Fibroblast of lung (primary cell): ENCODE data around the gene A2M. TPM values are rescaled to one million over a fixed set of nuclear protein-coding genes. Genes with fewer than 3 reads are reported as not detected.
A peak's percentile ranks its signal among the peaks of the same experiment; 100 is the strongest.

Experiments used
- DNase-seq, 2 donors: peaks; one replicate each; pipeline versions ENCODE4 v3.0.0 to v3.0.0-alpha.2; 2010; ENCODE audit warnings: low read depth in 2 of 2
- H2AFZ ChIP-seq: 2 replicates; pipeline ENCODE4 v1.5.1; 2012; ENCODE audit warnings: low read length, control low read depth, inconsistent platforms
- H3K27ac ChIP-seq: 2 replicates; pipeline ENCODE4 v1.5.1; 2011; ENCODE audit warnings: low read length, control low read depth; ENCODE audit not compliant: insufficient read depth
- H3K27me3 ChIP-seq: 2 replicates; pipeline ENCODE4 v1.5.1; 2011; ENCODE audit warnings: mild to moderate bottlenecking, low read length; ENCODE audit not compliant: control insufficient read depth, insufficient read depth
- H3K36me3 ChIP-seq: 2 replicates; pipeline ENCODE4 v1.5.1; 2011; ENCODE audit warnings: low read length; ENCODE audit not compliant: control insufficient read depth, insufficient read depth
- H3K4me1 ChIP-seq: 2 replicates; pipeline ENCODE4 v1.5.1; 2011; ENCODE audit warnings: low read length; ENCODE audit not compliant: control insufficient read depth, insufficient read depth; ENCODE audit errors: extremely low read depth
- H3K4me2 ChIP-seq: 2 replicates; pipeline ENCODE4 v1.5.1; 2011; ENCODE audit warnings: low read length, control low read depth; ENCODE audit not compliant: insufficient read depth; ENCODE audit errors: extremely low read depth
- H3K4me3 ChIP-seq, 4 experiments: fragments of 200-600 bp in 1 of 4; sonication (generic) in 1 of 4; replicated peaks in 1 of 4; 2 replicates each; pipeline ENCODE4 v1.5.1; 2011 to 2016; ENCODE audit warnings: low read length in 4 of 4, low read depth in 3 of 4, mild to moderate bottlenecking in 3 of 4, control low read depth in 2 of 4, inconsistent platforms in 1 of 4, mixed read lengths in 1 of 4; ENCODE audit not compliant: insufficient read depth in 1 of 4; ENCODE audit errors: control extremely low read depth in 1 of 4
- H3K79me2 ChIP-seq: 2 replicates; pipeline ENCODE4 v1.5.1; 2012; ENCODE audit warnings: mild to moderate bottlenecking, low read length, inconsistent platforms; ENCODE audit not compliant: control insufficient read depth, insufficient read depth
- H3K9ac ChIP-seq: 2 replicates; pipeline ENCODE4 v1.5.1; 2011; ENCODE audit warnings: mild to moderate bottlenecking, low read length, control low read depth; ENCODE audit not compliant: insufficient read depth
- H3K9me3 ChIP-seq: 2 replicates; pipeline ENCODE4 v1.5.1; 2012; ENCODE audit warnings: low read depth, low read length; ENCODE audit not compliant: control insufficient read depth, insufficient read depth
- H4K20me1 ChIP-seq: 2 replicates; pipeline ENCODE4 v1.5.1; 2011; ENCODE audit warnings: low read length; ENCODE audit not compliant: control insufficient read depth, insufficient read depth; ENCODE audit errors: extremely low read depth
- EZH2 ChIP-seq: IDR thresholded peaks from 2 replicates; pipeline ENCODE4 v1.5.1; 2012; ENCODE audit warnings: low read length, control low read depth, mild to moderate bottlenecking; ENCODE audit errors: missing control alignments
- polyA plus RNA-seq, 2 donors: library from polyadenylated mRNA; depleted of rRNA in 1 of 2; stranded (reverse) in 1 of 2; unstranded in 1 of 2; fragments of >200 nt; gene quantifications; 2 replicates each; pipeline ENCODE4 v1.2.1, GENCODE V29; 2011 to 2012; ENCODE audit warnings: missing spikeins in 1 of 2
- total RNA-seq: library from RNA; depleted of rRNA; stranded (reverse); fragments of >200 nt; gene quantifications from 2 replicates; pipeline ENCODE4 v1.2.1, GENCODE V29; 2014
- TF ChIP-seq, protein P1 (sequence below), 2 donors: IDR thresholded peaks in 1 of 2; conservative IDR thresholded peaks in 1 of 2; 1 replicate in 1 of 2; 2 replicates in 1 of 2; pipeline ENCODE4 v1.5.1; 2011 to 2012; ENCODE audit warnings: low read length in 2 of 2, control low read depth in 1 of 2, inconsistent platforms in 1 of 2, low read depth in 1 of 2, mild to moderate bottlenecking in 1 of 2

Gene A2M
- total and polyA plus RNA-seq, 2 donors (not counting 1 experiment from before 2014, with no cell fraction given): 95.0 to 300 TPM

DNA sequence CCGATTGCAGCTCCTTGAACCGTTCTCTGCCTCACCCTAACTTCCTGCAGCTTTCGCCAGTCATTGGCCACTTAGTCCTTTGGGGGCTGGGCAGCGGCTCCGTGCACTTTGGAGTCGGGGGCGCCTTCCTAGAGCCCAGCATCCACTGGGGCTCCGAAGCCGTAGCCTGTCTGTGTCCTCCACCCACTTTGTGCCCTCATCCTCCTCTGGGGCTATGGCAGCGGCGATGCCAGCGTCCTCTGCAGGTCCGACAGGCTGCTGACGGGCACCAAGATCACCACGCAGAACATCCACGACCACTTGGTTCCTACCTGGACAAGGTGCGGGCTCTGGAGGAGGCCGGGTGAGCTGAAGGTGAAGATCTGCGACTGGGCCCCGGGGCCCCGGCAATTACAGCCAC lies 11.8 kb upstream of the A2M start:
- Histone ChIP-seq H3K4me2 (no peak overlapping the region), H3K36me3 (no peaks in the 10 kb centered on the region), H3K9ac (no peak overlapping the region), H3K4me1 (no peaks in the 10 kb centered on the region), H2AFZ (no peak overlapping the region), H3K27me3 (no peaks in the 10 kb centered on the region), H3K4me3 (no peak overlapping the region), H3K27ac (no peak overlapping the region), H4K20me1 (no peaks in the 10 kb centered on the region), H3K9me3 (no peaks in the 10 kb centered on the region), H3K79me2 (no peaks in the 10 kb centered on the region)
- no peak for DNase-seq
- TF ChIP-seq, protein P1, sequence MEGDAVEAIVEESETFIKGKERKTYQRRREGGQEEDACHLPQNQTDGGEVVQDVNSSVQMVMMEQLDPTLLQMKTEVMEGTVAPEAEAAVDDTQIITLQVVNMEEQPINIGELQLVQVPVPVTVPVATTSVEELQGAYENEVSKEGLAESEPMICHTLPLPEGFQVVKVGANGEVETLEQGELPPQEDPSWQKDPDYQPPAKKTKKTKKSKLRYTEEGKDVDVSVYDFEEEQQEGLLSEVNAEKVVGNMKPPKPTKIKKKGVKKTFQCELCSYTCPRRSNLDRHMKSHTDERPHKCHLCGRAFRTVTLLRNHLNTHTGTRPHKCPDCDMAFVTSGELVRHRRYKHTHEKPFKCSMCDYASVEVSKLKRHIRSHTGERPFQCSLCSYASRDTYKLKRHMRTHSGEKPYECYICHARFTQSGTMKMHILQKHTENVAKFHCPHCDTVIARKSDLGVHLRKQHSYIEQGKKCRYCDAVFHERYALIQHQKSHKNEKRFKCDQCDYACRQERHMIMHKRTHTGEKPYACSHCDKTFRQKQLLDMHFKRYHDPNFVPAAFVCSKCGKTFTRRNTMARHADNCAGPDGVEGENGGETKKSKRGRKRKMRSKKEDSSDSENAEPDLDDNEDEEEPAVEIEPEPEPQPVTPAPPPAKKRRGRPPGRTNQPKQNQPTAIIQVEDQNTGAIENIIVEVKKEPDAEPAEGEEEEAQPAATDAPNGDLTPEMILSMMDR (conservative IDR thresholded peaks at IDR 0.05 in 1 of 2, IDR thresholded peaks at IDR 0.05 in 1 of 2; ENCODE audit: low read depth in 1 of 2, low read length in 2 of 2): no peak
- no peak for TF ChIP-seq EZH2

DNA sequence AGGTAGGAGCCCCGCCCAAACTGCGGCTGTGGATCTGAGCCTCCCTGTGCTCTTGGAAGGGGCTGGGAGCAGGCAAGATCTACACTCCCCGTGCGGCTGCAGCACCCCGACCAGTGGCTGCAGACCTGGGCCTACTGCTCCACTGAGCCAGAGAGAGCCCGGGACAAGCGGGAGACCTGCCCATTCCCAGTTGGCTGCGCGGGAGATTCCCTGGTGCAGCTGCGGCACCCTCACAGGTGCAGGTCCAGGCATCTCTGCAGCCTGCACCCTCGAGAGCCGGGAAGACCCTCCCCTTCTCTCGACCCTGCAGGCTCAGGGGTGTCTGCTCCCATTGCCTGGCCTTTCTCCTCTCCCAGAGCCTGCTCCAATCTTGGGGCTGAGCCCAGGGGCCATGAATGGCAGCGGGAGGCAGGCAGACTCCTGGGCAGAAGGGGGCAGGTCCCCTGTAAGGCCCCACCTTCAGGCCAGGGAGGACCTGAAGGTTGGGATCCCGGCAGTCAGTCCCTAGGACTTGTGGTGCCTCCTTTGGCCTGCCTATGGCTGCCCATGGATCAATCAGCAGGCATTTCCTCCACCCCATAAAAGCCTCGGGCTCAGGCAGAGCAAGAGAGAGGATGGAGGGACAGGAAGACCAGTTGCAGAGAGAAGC lies 8.8 kb upstream of the A2M start:
- no peaks in the 10 kb centered on the region for H3K9me3 ChIP-seq
- H3K9ac ChIP-seq: no peak overlapping the region
- no peaks in the 10 kb centered on the region for H3K4me1 ChIP-seq
- H3K4me3 ChIP-seq: peak overlapping the region in 3 of 4 experiments; percentile 0 to 39 (median 19)
- no peaks in the 10 kb centered on the region for H3K36me3 ChIP-seq
- no peak for DNase-seq
- H3K27ac ChIP-seq: no peak overlapping the region
- no peaks in the 10 kb centered on the region for H4K20me1 ChIP-seq
- TF ChIP-seq, protein P1 (conservative IDR thresholded peaks at IDR 0.05 in 1 of 2, IDR thresholded peaks at IDR 0.05 in 1 of 2; ENCODE audit: low read depth in 1 of 2, low read length in 2 of 2): no peak
- TF ChIP-seq EZH2: no peak
- peak overlapping the region; percentile 73 for H2AFZ ChIP-seq
- H3K4me2 ChIP-seq: peak overlapping the region; percentile 72
- no peaks in the 10 kb centered on the region for H3K27me3 ChIP-seq
- H3K79me2 ChIP-seq: no peaks in the 10 kb centered on the region

DNA sequence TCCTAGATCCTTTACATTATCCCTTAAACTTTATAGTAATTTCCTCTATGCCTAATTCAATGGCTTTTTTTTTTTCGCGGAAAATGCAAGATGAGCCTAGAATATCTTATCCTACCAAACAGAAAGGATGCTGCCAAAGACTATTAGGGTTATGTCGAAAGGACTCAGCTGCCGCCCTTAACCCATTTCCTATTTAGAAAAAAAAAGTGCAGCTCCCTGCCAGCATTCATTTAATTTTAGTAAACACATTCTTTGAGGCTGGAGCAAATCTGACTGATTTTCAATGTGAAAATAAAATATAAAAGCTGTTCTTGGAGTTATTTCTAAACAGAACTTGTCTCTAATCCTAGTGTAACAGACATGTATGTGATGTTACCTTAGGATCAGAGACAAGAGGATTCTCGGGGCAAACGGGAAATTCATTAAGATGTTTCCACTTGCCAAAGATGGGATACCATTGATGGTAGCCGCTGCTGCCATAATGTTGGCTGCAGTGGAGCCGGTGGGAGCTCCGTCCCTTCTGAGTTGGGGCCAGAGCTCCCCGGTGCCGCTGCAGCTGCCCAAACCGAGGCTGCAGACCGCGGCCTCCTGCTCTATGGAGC lies 8.2 kb upstream of the A2M start:
- peak overlapping the region; percentile 21 to 39 (median 32) for H3K4me3 ChIP-seq
- peak overlapping the region; percentile 73 for H2AFZ ChIP-seq
- H4K20me1 ChIP-seq: no peaks in the 10 kb centered on the region
- TF ChIP-seq, protein P1 (conservative IDR thresholded peaks at IDR 0.05 in 1 of 2, IDR thresholded peaks at IDR 0.05 in 1 of 2; ENCODE audit: low read depth in 1 of 2, low read length in 2 of 2): no peak
- H3K9me3 ChIP-seq: no peaks in the 10 kb centered on the region
- H3K4me1 ChIP-seq: no peaks in the 10 kb centered on the region
- no peaks in the 10 kb centered on the region for H3K36me3 ChIP-seq
- no peaks in the 10 kb centered on the region for H3K79me2 ChIP-seq
- peak overlapping the region; percentile 72 for H3K4me2 ChIP-seq
- peak in 1 of 2 donors; percentile 77 for DNase-seq
- H3K9ac ChIP-seq: no peak overlapping the region
- H3K27ac ChIP-seq: no peak overlapping the region
- H3K27me3 ChIP-seq: no peaks in the 10 kb centered on the region
